SK-N-MC (cell line): ENCODE data around the gene TPP2.

Experiments used
- EZH2 ChIP-seq: fragments of 200-600 bp; sonication (generic); IDR thresholded peaks from one replicate; pipeline ENCODE4 v1.6.1; 2017; ENCODE audit warnings: antibody characterized with exemption
- POLR2AphosphoS5 ChIP-seq: IDR thresholded peaks from 2 replicates; pipeline ENCODE4 v1.6.1; 2012; ENCODE audit warnings: mild to moderate bottlenecking, low read depth, low read length, borderline replicate concordance

DNA sequence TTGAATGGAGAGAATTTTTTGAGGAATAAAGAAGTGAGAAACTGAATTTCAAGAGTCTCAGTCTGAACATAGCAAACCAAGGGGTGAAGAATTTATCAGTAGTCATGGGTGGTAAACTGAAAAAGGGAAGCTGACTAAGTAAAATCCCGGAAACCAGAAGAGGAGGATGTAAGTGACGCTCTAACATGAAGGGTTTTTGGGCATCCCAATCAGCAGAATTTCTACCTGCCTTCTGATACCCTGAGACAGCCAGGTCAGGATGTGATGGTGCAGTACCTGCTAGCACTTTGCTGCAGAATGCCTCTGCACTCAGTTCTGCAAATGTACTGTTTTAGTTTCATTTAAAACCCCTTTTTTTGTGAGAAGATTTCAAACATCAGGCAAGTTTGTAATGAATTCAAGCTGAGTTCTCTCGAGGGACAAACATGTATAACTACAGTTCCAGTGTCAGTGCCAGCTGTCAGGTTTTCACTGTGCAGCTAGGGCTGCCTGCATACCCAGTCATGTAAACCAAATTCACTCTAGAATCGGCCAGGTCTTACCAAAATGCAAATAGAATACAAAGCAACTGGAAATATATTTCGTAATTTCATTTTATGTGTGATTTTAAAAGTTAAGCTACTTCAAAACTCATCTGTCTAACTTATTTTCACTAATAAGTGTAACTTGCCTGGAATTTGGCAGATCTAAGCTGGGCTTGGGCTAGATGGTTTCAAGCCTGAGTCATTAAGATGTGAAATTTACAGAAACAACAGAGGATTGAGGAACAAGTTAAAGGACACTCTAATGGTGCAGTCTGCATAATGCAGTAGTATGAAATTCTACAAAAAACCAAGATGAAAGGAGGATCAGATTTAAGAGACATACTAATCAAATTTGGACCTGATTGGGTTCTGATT, 84.3 kb downstream of the TPP2 start:
- TF ChIP-seq POLR2AphosphoS5 (no peak), EZH2 (no peak)
